Caco-2 (cell line): Measurements from ENCODE around the gene HRCT1. TPM values are rescaled to one million over a fixed set of nuclear protein-coding genes. Genes with fewer than 3 reads are reported as not detected.

Experiments
- BruUV-seq: library from RNA; stranded (reverse); fragments of 400-500 nt; replicated peaks from 2 replicates; lab custom pipeline; 2021; lab: Mats Ljungman, UMichigan
- CTCF ChIA-PET: fragments of 300-600 bp; sonication (Branson Sonifier 250); formaldehyde crosslinking; loops from one replicate; lab custom pipeline; 2022; ENCODE audit warnings: antibody characterized with exemption; lab: Charles Lee
- POLR2A ChIA-PET: fragments of 300-600 bp; sonication (Branson Sonifier 250); formaldehyde crosslinking; loops from one replicate; lab custom pipeline; 2022; ENCODE audit warnings: antibody characterized with exemption; lab: Charles Lee
- DNase-seq, 2 experiments: peaks; one replicate each; pipeline versions ENCODE4 v3.0.0 to v3.0.0-alpha.2; 2020 to 2022
- H3K27me3 ChIP-seq: replicated peaks from 2 replicates; pipeline ENCODE4 v1.6.0; 2011; ENCODE audit warnings: low read length; ENCODE audit not compliant: control insufficient read depth, insufficient read depth
- H3K36me3 ChIP-seq: 2 replicates; pipeline ENCODE4 v1.5.1; 2011; ENCODE audit warnings: low read length; ENCODE audit not compliant: control insufficient read depth, insufficient read depth
- H3K4me1 ChIP-seq: fragments of 250-450 bp; sonication (Bioruptor Pico); 2 replicates; pipeline ENCODE4 v1.5.1; 2020; ENCODE audit warnings: mild to moderate bottlenecking
- H3K4me3 ChIP-seq: 2 replicates; pipeline ENCODE4 v1.5.1; 2011; ENCODE audit warnings: low read depth, mild to moderate bottlenecking, control low read depth, low read length
- H3K9me3 ChIP-seq: fragments of 250-450 bp; sonication (Bioruptor Pico); 2 replicates; pipeline ENCODE4 v1.5.1; 2020; ENCODE audit warnings: mild to moderate bottlenecking, moderate library complexity
- H3K27ac Mint-ChIP-seq: one replicate; pipeline ENCODE4 v1.8.0; 2022; ENCODE audit warnings: mixed read lengths; ENCODE audit not compliant: unreplicated experiment
- H3K27me3 Mint-ChIP-seq: one replicate; pipeline ENCODE4 v1.8.0; 2022; ENCODE audit warnings: mixed read lengths; ENCODE audit not compliant: insufficient read depth, unreplicated experiment
- H3K36me3 Mint-ChIP-seq: one replicate; pipeline ENCODE4 v1.8.0; 2022; ENCODE audit warnings: mild to moderate bottlenecking, mixed read lengths; ENCODE audit not compliant: insufficient read depth, unreplicated experiment
- H3K4me1 Mint-ChIP-seq: one replicate; pipeline ENCODE4 v1.8.0; 2022; ENCODE audit warnings: low read depth, mixed read lengths; ENCODE audit not compliant: unreplicated experiment
- H3K4me3 Mint-ChIP-seq: one replicate; pipeline ENCODE4 v1.8.0; 2022; ENCODE audit warnings: mild to moderate bottlenecking, moderate library complexity, mixed read lengths; ENCODE audit not compliant: unreplicated experiment
- H3K9me3 Mint-ChIP-seq: one replicate; pipeline ENCODE4 v1.8.0; 2022; ENCODE audit warnings: mixed read lengths; ENCODE audit not compliant: unreplicated experiment
- CTCF ChIP-seq, 2 experiments: fragments of 200-600 bp in 1 of 2; IDR thresholded peaks; 1 replicate in 1 of 2; 2 replicates in 1 of 2; pipeline versions ENCODE4 v1.5.1 to v1.8.0; 2011 to 2022; ENCODE audit warnings: antibody characterized with exemption in 1 of 2, control low read depth in 1 of 2, inconsistent platforms in 1 of 2, low read depth in 1 of 2, low read length in 1 of 2, mild to moderate bottlenecking in 1 of 2, moderate library complexity in 1 of 2; ENCODE audit not compliant: insufficient read depth in 1 of 2, severe bottlenecking in 1 of 2, unreplicated experiment in 1 of 2
- intact Hi-C: fragments of 100-400 bp; cut with micrococcal nuclease; formaldehyde crosslinking; loops from one replicate; pipeline ENCODE4 v1.10.0; 2022; ENCODE audit not compliant: unreplicated experiment
- total RNA-seq: library from RNA; stranded (reverse); gene quantifications from 2 replicates; pipeline ENCODE4 v1.2.3, GENCODE V29; 2022

HRCT1 gene
- total RNA-seq, 1 experiment from 2014 or later = not detected

GRCh38 chr9:35935755-35936509, 29.9 kb downstream of the HRCT1 start:
- ChIA-PET POLR2A (no interaction called here), CTCF (no interaction called here)
- Mint-ChIP-seq H3K36me3 (no peaks in the 10 kb centered on the region), H3K4me3 (no peak overlapping the region), H3K9me3 (no peaks in the 10 kb centered on the region), H3K4me1 (no peaks in the 10 kb centered on the region), H3K27ac (no peak overlapping the region), H3K27me3 (peaks cover 3% of the 10 kb centered on the region)
- no peak for DNase-seq
- H3K9me3 ChIP-seq = no peaks in the 10 kb centered on the region
- H3K4me3 ChIP-seq = no peak overlapping the region
- H3K27me3 ChIP-seq = no peaks in the 10 kb centered on the region
- TF ChIP-seq CTCF (IDR thresholded peaks at IDR 0.05; ENCODE audit: insufficient read depth in 1 of 2, low read depth in 1 of 2, low read length in 1 of 2, severe bottlenecking in 1 of 2, unreplicated experiment in 1 of 2) = no peak
- H3K36me3 ChIP-seq = no peaks in the 10 kb centered on the region
- BruUV-seq = no TSS peak
- intact Hi-C loops = no loop called here
- peaks cover 9% of the 10 kb centered on the region for H3K4me1 ChIP-seq

GRCh38 chr9:35937227-35937626, 31.2 kb downstream of the HRCT1 start:
- Mint-ChIP-seq H3K4me1 (no peaks in the 10 kb centered on the region), H3K4me3 (no peak overlapping the region)
- CTCF ChIA-PET = no interaction called here

More at GRCh38 chr9:35937227-35937626, 31.2 kb downstream of the HRCT1 start:
- no peak for TF ChIP-seq CTCF (IDR thresholded peaks at IDR 0.05; ENCODE audit: insufficient read depth in 1 of 2, low read depth in 1 of 2, low read length in 1 of 2, severe bottlenecking in 1 of 2, unreplicated experiment in 1 of 2)
- POLR2A ChIA-PET = no interaction called here
- Histone ChIP-seq H3K9me3 (no peaks in the 10 kb centered on the region), H3K4me3 (no peak overlapping the region), H3K4me1 (peaks cover 16% of the 10 kb centered on the region), H3K27me3 (no peaks in the 10 kb centered on the region), H3K36me3 (no peaks in the 10 kb centered on the region)
- Mint-ChIP-seq H3K27me3 (no peaks in the 10 kb centered on the region), H3K9me3 (no peaks in the 10 kb centered on the region), H3K36me3 (no peaks in the 10 kb centered on the region), H3K27ac (no peak overlapping the region)
- DNase-seq = no peak
- BruUV-seq = no TSS peak
- intact Hi-C loops = no loop called here
